Esophagus squamous epithelium (tissue), 5 donors: Measurements from ENCODE around the gene CPNE7. TPM values are rescaled to one million over a fixed set of nuclear protein-coding genes. Genes with fewer than 3 reads are reported as not detected.

ENCODE experiments used
- DNase-seq: peaks from one replicate; lab custom pipeline; 2025; lab: John Stamatoyannopoulos, UW
- H3K27ac ChIP-seq, 4 donors: fragments of 200-600 bp; sonication (generic); one replicate each; pipeline ENCODE4 v1.5.1; 2016 to 2019; ENCODE audit warnings: mild to moderate bottlenecking in 1 of 4
- H3K27me3 ChIP-seq, 4 donors: fragments of 200-600 bp; sonication (generic); 1 replicate in 3 of 4; 2 replicates in 1 of 4; pipeline versions ENCODE4 v1.5.1 to v1.6.0; 2017 to 2021; ENCODE audit warnings: antibody characterized with exemption in 1 of 4
- H3K36me3 ChIP-seq, 3 donors: fragments of 200-600 bp; sonication (generic); one replicate each; pipeline ENCODE4 v1.5.1; 2016 to 2019
- H3K4me1 ChIP-seq, 3 donors: fragments of 200-600 bp; sonication (generic); one replicate each; pipeline ENCODE4 v1.5.1; 2017 to 2019
- H3K4me3 ChIP-seq, 4 donors: fragments of 200-600 bp; sonication (generic); 1 replicate in 3 of 4; 2 replicates in 1 of 4; pipeline ENCODE4 v1.5.1; 2016 to 2019; ENCODE audit warnings: mild to moderate bottlenecking in 2 of 4, moderate library complexity in 1 of 4
- H3K9me3 ChIP-seq, 3 donors: fragments of 200-600 bp; sonication (generic); one replicate each; pipeline ENCODE4 v1.5.1; 2016 to 2019
- CTCF ChIP-seq, 6 experiments: fragments of 450-650 bp in 4 of 6; fragments of 200-600 bp in 2 of 6; sonication (generic) in 2 of 6; IDR thresholded peaks; one replicate each; pipeline ENCODE4 v1.5.1; 2016 to 2019; ENCODE audit warnings: antibody characterized with exemption in 6 of 6, mild to moderate bottlenecking in 4 of 6, moderate library complexity in 4 of 6
- POLR2A ChIP-seq, 4 donors: fragments of 450-650 bp; IDR thresholded peaks; one replicate each; pipeline ENCODE4 v1.6.1; 2017; ENCODE audit warnings: antibody characterized with exemption in 4 of 4, mild to moderate bottlenecking in 4 of 4, moderate library complexity in 3 of 4
- WGBS, 2 donors: methylation state at CpG; one replicate each; pipeline ENCODE4 v1.1.5; 2018; 5-methylcytosine and 5-hydroxymethylcytosine counted together
- intact Hi-C: fragments of 100-400 bp; cut with DNase I; formaldehyde crosslinking; loops from one replicate; pipeline ENCODE4 v1.15.0; 2022
- small RNA-seq, 4 donors: library from RNA; depleted of rRNA; stranded (forward); fragments of <200 nt; gene quantifications; one replicate each; pipeline ENCODE3, GENCODE V24; 2016
- total RNA-seq, 4 donors: library from RNA; depleted of rRNA; stranded (reverse); fragments of >200 nt; gene quantifications; one replicate each; pipeline ENCODE4 v1.1.0, GENCODE V29; 2016
- donor health status: DM: yes; HTN: yes; CAD: no.

The CPNE7 gene
- total RNA-seq, 4 donors from 2014 or later = 0.45 to 2.9 (median 2.1) TPM

GRCh38 chr16:89646270-89646669 is 70.7 kb downstream of the CPNE7 start:
- intact Hi-C loops = no loop called here
- TF ChIP-seq CTCF (IDR thresholded peaks at IDR 0.05) (no peak), POLR2A (IDR thresholded peaks at IDR 0.05) (no peak)
- DNase-seq = no peak
- H3K4me3 ChIP-seq = no peak overlapping the region
- H3K27me3 ChIP-seq = no peaks in the 10 kb centered on the region
- H3K9me3 ChIP-seq = no peaks in the 10 kb centered on the region
- peaks cover 0 to 6% (median 0%) of the 10 kb centered on the region in 3 donors for H3K4me1 ChIP-seq
- peaks cover 8 to 68% (median 23%) of the 10 kb centered on the region in 3 donors for H3K36me3 ChIP-seq
- 87% methylated on average over 11 of the region's 22 CpGs; no CpG with 5 or more reads in 1 of the 2 donors for WGBS, 2 donors
- H3K27ac ChIP-seq = no peak overlapping the region

Small RNA genes within 50 kb of the gene (small RNA-seq; reads per million reads assigned to genes)
- 0 reads per million in 4 donors for gene SNORD68

Other genes starting within 250 kb of the CPNE7 start
- gene ANKRD11, start 85.2 kb upstream of the CPNE7 start, total RNA-seq = 10 to 100 TPM; 51.0 to 72.7 (median 66.9) TPM
- 100 to 1,000 TPM in 1 of 4 donors, 10 to 100 TPM in 3; 65.0 to 104 (median 84.9) TPM for gene SPG7, start 67.4 kb upstream of the CPNE7 start, total RNA-seq
- gene RPL13, start 15.1 kb upstream of the CPNE7 start, total RNA-seq = 1,000 to 10,000 TPM; 3,143 to 7,972 (median 4,864) TPM
- 1 to 10 TPM in 1 of 4 donors, under 1 TPM in 1, not detected in 2; 0.76 to 4.1 TPM for gene DPEP1, start 37.9 kb downstream of the CPNE7 start, total RNA-seq
- gene CHMP1A, start 82.0 kb downstream of the CPNE7 start, total RNA-seq = 100 to 1,000 TPM in 2 of 4 donors, 10 to 100 TPM in 2; 83.0 to 116 (median 104) TPM
- 1 to 10 TPM; 1.8 to 4.9 (median 2.8) TPM for gene SPATA33, start 82.1 kb downstream of the CPNE7 start, total RNA-seq
- gene CDK10, start 110.9 kb downstream of the CPNE7 start, total RNA-seq = 10 to 100 TPM; 21.6 to 45.0 (median 39.3) TPM
- 10 to 100 TPM in 2 of 4 donors, 1 to 10 TPM in 2; 6.1 to 26.1 (median 8.9) TPM for gene SPATA2L, start 125.9 kb downstream of the CPNE7 start, total RNA-seq
- 10 to 100 TPM in 3 of 4 donors, 1 to 10 TPM in 1; 7.1 to 25.0 (median 13.8) TPM for gene VPS9D1, start 145.1 kb downstream of the CPNE7 start, total RNA-seq
- gene ZNF276, start 145.8 kb downstream of the CPNE7 start, total RNA-seq = 10 to 100 TPM; 18.1 to 43.3 (median 34.1) TPM
- 10 to 100 TPM in 1 of 4 donors, 1 to 10 TPM in 3; 3.8 to 29.0 (median 6.8) TPM for gene FANCA, start 240.9 kb downstream of the CPNE7 start, total RNA-seq